GM19099 (cell line): Measurements from ENCODE around the gene TRIM7.
"Not testable (repeated sequence)": the region's sequence is repeated elsewhere in the genome, so short reads cannot be mapped to it uniquely, and the experiment has no call there.

Source experiments
- POLR2A ChIP-seq: IDR thresholded peaks from 3 replicates; pipeline ENCODE4 v1.6.1; 2011; ENCODE audit warnings: low read depth; ENCODE audit not compliant: insufficient read length; ENCODE audit errors: extremely low read depth

Gene TRIM7

DNA sequence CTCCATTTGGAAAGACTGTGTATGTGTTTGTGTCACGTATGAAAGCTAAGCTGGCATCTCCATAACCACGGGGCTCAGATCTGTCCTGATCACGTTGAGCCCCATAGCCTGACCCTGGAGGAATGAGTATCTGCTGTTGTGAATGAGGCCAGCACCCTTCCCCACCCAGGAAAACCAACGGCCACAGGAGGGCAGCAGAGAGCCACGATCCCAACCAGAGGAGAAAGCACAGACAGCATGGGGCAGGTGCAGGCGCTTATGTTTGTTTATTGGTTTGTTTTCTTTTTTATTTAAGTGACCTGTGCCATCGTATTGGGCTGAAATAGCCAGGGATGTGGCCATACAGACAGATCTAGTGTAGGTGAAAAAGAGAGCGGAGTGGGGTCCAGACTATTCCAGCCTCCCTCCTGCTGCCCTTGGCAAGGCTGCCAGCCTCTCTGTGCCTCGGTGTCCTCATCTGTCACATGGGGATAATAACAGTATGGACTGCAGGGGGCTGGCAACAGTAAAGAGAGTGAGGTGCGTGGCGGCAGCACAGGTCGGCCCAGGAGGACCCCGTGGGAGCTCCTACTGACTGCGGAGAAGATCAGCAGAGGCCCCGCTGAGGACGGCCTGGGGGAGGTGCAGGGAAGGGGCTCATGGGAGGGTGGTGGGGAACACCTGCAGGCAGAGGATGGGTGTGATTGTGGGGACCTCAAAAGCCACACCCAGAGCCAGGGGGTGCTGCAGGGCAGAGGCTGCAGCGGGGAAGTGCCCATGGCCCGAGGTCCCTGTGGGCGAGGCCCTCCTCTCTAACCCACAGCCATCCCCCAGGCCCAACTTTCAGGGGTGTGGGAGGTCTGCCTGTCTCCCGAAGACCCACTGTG lies 45.5 kb downstream of the TRIM7 start:
- no peak for TF ChIP-seq POLR2A

DNA sequence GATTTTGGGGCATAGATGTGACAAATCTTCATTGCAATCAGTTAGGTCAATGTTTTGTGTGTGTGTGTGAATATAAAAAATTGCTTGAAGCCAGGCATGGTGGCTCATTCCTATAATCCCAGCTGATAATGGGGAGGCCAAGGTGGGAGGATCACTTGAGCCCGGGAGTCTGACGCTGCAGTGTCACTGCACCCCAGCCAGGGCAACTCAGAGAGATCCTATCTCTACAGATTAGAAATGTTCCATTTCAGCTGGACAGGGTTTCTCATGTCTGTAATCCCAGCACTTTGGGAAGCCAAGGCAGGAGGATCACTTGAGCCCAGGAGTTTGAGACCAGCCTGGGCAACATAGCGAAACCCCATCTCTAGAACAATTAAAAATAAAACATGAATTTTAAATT lies 46.1 kb downstream of the TRIM7 start:
- no peak for TF ChIP-seq POLR2A

DNA sequence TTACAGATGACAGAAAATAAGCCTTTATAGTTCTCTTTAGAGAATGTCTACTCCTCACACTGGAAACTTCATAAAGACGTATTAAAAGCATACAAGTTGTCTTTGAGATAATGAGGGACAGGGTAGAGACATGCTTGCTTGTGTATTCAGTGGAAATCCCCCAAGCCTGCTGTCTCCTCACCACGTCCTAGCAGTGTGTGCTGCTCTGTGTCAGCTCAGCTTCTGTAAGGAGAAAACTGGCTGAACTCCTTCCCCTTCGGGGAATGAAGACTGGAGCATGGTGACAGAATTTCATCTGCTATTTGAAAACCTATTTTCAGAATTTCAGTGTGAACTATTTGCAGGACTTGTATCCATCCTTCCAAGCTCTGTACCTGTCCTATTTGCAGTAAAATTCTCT lies 48.2 kb downstream of the TRIM7 start:
- TF ChIP-seq POLR2A, result no peak

- no peak for TF ChIP-seq POLR2A
Observed at GRCh38 chr5:181153814-181154213, 51.2 kb downstream of the TRIM7 start.

- no peak for TF ChIP-seq POLR2A
Observed at GRCh38 chr5:181152406-181152805, 52.6 kb downstream of the TRIM7 start.

- no peak for TF ChIP-seq POLR2A
Observed at GRCh38 chr5:181151146-181151545, 53.9 kb downstream of the TRIM7 start.

- TF ChIP-seq POLR2A, result no peak
Observed at GRCh38 chr5:181149806-181150733, 54.9 kb downstream of the TRIM7 start.

- TF ChIP-seq POLR2A, result no peak
Observed at GRCh38 chr5:181149355-181149754, 55.6 kb downstream of the TRIM7 start.

DNA sequence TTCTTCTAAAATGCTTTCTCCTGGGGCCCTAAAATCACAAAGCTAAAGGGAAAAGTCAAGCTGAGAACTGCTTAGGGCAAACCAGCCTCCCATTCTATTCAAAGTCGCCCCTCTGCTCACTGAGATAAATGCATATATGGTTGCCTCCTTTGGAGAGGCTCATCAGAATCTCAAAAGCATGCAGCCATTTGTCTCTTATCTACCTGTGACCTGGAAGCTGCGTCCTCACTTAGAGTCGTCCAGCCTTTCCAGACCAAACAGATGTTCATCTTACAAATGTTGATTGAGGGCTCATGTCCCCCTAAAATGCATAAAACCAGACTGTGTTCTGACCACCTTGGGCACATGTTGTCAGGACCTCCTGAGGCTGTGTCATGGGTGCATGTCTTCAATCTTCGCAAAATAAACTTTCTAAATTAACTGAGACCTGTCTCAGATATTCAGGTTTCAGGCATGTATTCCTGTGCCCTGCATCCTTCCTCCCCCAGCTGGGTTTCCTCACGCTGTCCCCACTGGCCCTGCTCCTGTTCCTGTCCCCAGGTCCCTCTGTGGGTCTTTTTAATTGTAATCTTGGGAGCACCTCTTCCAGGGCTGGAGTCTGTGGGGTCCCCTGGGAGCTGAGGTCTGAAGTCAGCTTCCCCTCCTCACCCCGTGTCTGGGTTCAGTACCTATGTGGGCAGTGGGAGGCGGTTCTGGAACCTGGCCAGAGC lies 57.9 kb downstream of the TRIM7 start, which contains the start of gene OR2V2:
Gene OR2V2, plus strand, starts transcription at position 660 of the 710 bp plus-strand sequence. CDS start 7,357 bp downstream, outside the sequence.
- not testable (repeated sequence) for TF ChIP-seq POLR2A

GRCh38 chr5:181145133-181145532 lies 59.9 kb downstream of the TRIM7 start:
- no peak for TF ChIP-seq POLR2A
